Esophagus muscularis mucosa (tissue), 4 donors: ENCODE results near the gene ZNF438. TPM values are rescaled to one million over a fixed set of nuclear protein-coding genes. Genes with fewer than 3 reads are reported as not detected.

Source experiments
- DNase-seq: peaks from one replicate; pipeline ENCODE4 v3.0.0-alpha.2; 2017; ENCODE audit errors: extremely low spot score
- H3K27ac ChIP-seq, 4 donors: fragments of 200-600 bp; sonication (generic); replicated peaks in 1 of 4; 1 replicate in 3 of 4; 2 replicates in 1 of 4; pipeline ENCODE4 v1.5.1; 2016 to 2019; ENCODE audit warnings: mild to moderate bottlenecking in 1 of 4
- H3K27me3 ChIP-seq, 4 donors: fragments of 200-600 bp; sonication (generic); one replicate each; pipeline versions ENCODE4 v1.5.1 to v1.6.0; 2016 to 2019
- H3K36me3 ChIP-seq, 4 donors: fragments of 200-600 bp; sonication (generic); one replicate each; pipeline ENCODE4 v1.5.1; 2016 to 2019
- H3K4me1 ChIP-seq, 4 donors: fragments of 200-600 bp; sonication (generic); one replicate each; pipeline ENCODE4 v1.5.1; 2016 to 2019
- H3K4me3 ChIP-seq, 4 donors: fragments of 200-600 bp; sonication (generic); 1 replicate in 2 of 4; 2 replicates in 2 of 4; pipeline ENCODE4 v1.5.1; 2016 to 2019; ENCODE audit warnings: mild to moderate bottlenecking in 4 of 4, moderate library complexity in 1 of 4
- H3K9me3 ChIP-seq, 4 donors: fragments of 200-600 bp; sonication (generic); 1 replicate in 3 of 4; 2 replicates in 1 of 4; pipeline ENCODE4 v1.5.1; 2016 to 2019
- CTCF ChIP-seq, 3 experiments: fragments of 200-600 bp in 2 of 3; fragments of 450-650 bp in 1 of 3; sonication (generic) in 2 of 3; IDR thresholded peaks; one replicate each; pipeline ENCODE4 v1.5.1; 2017 to 2019; ENCODE audit warnings: antibody characterized with exemption in 3 of 3, mild to moderate bottlenecking in 2 of 3, moderate library complexity in 1 of 3
- EP300 ChIP-seq: sonication (generic); formaldehyde crosslinking; IDR thresholded peaks from one replicate; pipeline ENCODE4 v1.6.1; 2017; ENCODE audit warnings: antibody characterized with exemption
- POLR2A ChIP-seq: fragments of 450-650 bp; IDR thresholded peaks from one replicate; pipeline ENCODE4 v1.6.1; 2017; ENCODE audit warnings: antibody characterized with exemption, moderate library complexity, mild to moderate bottlenecking, low read depth
- POLR2AphosphoS5 ChIP-seq, 2 donors: sonication (generic); formaldehyde crosslinking; IDR thresholded peaks; one replicate each; pipeline ENCODE4 v1.6.1; 2017; ENCODE audit warnings: antibody characterized with exemption in 2 of 2
- WGBS: methylation state at CpG from one replicate; pipeline ENCODE4 v1.1.5; 2018; 5-methylcytosine and 5-hydroxymethylcytosine counted together
- intact Hi-C: fragments of 100-400 bp; cut with DNase I; formaldehyde crosslinking; loops from one replicate; pipeline ENCODE4 v1.15.1; 2023
- total RNA-seq, 4 donors: library from RNA; depleted of rRNA; stranded (reverse); fragments of >200 nt; gene quantifications; one replicate each; pipeline versions ENCODE4 v1.1.0 to v1.2.1, GENCODE V29; 2016

The ZNF438 gene
- total RNA-seq, 4 donors from 2014 or later: 11.0 to 11.6 (median 11.3) TPM

- Histone ChIP-seq H3K36me3 (no peaks in the 10 kb centered on the region), H3K27me3 (no peaks in the 10 kb centered on the region), H3K4me3 (no peak overlapping the region), H3K9me3 (no peaks in the 10 kb centered on the region), H3K4me1 (peaks cover 0 to 7% (median 5%) of the 10 kb centered on the region in 4 donors), H3K27ac (peak overlapping the region in 3 of 4 donors; percentile 4 to 58 (median 11))
- intact Hi-C loops: no loop called here
- WGBS: 82% methylated on average over 7 of the region's 7 CpGs
- no peak for DNase-seq
- TF ChIP-seq POLR2AphosphoS5 (IDR thresholded peaks at IDR 0.05): no peak
- TF ChIP-seq EP300: no peak
These were observed 166.3 kb downstream of the ZNF438 start for GRCh38 chr10:30865141-30865926.

DNA sequence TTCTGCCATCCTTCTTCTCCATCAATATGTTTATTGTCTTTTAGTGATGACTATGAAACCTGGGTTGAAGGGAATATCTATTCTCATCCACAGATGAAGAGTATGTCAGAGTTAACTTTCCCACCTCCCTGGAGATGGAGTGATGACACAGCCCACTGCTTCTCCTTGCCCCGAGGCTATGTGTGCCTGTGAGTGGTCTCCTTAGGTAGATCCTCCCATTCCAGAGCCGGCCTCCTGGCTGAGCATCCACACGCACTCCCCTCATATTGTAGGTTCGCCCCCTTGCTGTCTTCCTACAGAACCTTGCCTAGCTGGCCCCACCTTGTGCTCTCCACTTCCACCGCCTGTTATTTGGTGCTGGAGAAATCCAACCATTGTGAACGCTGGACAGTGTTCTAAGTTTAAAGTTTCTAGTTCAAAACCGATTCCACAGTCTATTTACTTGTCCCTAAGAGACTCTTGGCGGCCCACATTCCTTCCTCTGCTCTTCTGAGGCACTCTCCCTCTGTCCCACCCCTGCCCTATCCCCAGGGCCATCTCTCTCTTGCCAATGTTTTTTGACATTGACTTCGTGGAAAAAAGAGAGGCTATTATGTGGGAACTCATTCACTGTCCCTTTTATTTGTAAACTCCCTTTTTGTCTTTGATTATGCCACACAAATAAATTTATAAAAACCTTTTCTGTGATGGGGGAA, 168.0 kb downstream of the ZNF438 start:
- Histone ChIP-seq H3K9me3 (no peaks in the 10 kb centered on the region), H3K4me1 (peaks cover 7 to 15% (median 11%) of the 10 kb centered on the region in 4 donors), H3K4me3 (no peak overlapping the region), H3K27ac (peak overlapping the region; percentile 43 to 58 (median 50)), H3K36me3 (no peaks in the 10 kb centered on the region), H3K27me3 (no peaks in the 10 kb centered on the region)
- TF ChIP-seq POLR2AphosphoS5 (IDR thresholded peaks at IDR 0.05): no peak
- no peak for TF ChIP-seq POLR2A
- TF ChIP-seq EP300: no peak
- TF ChIP-seq CTCF (IDR thresholded peaks at IDR 0.05): no peak
- no peak for DNase-seq
- WGBS: 86% methylated on average over 9 of the region's 9 CpGs
- intact Hi-C loops: no loop called here

- TF ChIP-seq POLR2AphosphoS5 (IDR thresholded peaks at IDR 0.05) (peak in 1 of 2 donors; percentile 36), EP300 (no peak)
- Histone ChIP-seq H3K27me3 (no peaks in the 10 kb centered on the region), H3K4me1 (peaks cover 11 to 25% (median 22%) of the 10 kb centered on the region in 4 donors), H3K9me3 (no peaks in the 10 kb centered on the region), H3K36me3 (no peaks in the 10 kb centered on the region), H3K27ac (peak overlapping the region; percentile 25 to 56 (median 46)), H3K4me3 (no peak overlapping the region)
- WGBS: 48% methylated on average over 2 of the region's 2 CpGs
- DNase-seq: no peak
- intact Hi-C loops: no loop called here
These were observed 169.2 kb downstream of the ZNF438 start for GRCh38 chr10:30862486-30862885.

DNA sequence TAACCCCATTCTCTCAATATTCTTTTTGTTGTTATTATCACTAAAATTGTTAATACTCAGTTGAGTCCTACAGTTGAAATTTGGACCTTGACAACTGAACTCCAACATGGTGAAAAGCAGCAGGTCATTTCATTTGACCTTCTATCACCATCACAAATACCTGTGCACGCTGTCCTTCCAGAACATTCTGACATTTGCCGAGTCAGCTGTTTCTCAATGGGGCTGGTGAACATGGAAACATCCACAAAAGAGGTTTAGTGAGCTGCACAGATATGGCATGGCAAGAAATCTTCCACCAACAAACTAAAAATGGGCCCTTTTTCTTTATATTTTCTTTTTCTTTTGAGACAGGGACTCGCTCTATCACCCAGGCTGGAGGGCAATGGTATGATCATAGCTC, 169.7 kb downstream of the ZNF438 start:
- TF ChIP-seq POLR2A: no peak
- no peak for TF ChIP-seq CTCF (IDR thresholded peaks at IDR 0.05)
- TF ChIP-seq POLR2AphosphoS5 (IDR thresholded peaks at IDR 0.05): no peak
- no peak for TF ChIP-seq EP300
- Histone ChIP-seq H3K9me3 (no peaks in the 10 kb centered on the region), H3K27me3 (no peaks in the 10 kb centered on the region), H3K4me1 (peaks cover 11 to 30% (median 25%) of the 10 kb centered on the region in 4 donors), H3K36me3 (no peaks in the 10 kb centered on the region), H3K27ac (peak overlapping the region in 3 of 4 donors; percentile 25 to 56 (median 47)), H3K4me3 (no peak overlapping the region)
- whole genome bisulfite sequencing: 96% methylated on average over 3 of the region's 3 CpGs
- DNase-seq: no peak
- intact Hi-C loops: no loop called here

- no peak overlapping the region for H3K4me3 ChIP-seq
- no peak for TF ChIP-seq POLR2A
- no peak for TF ChIP-seq CTCF (IDR thresholded peaks at IDR 0.05)
- TF ChIP-seq EP300: no peak
- no peak for TF ChIP-seq POLR2AphosphoS5 (IDR thresholded peaks at IDR 0.05)
- no peaks in the 10 kb centered on the region for H3K9me3 ChIP-seq
- no peaks in the 10 kb centered on the region for H3K36me3 ChIP-seq
- no peaks in the 10 kb centered on the region for H3K27me3 ChIP-seq
- peaks cover 11 to 30% (median 25%) of the 10 kb centered on the region in 4 donors for H3K4me1 ChIP-seq
- intact Hi-C loops: no loop called here
- 80% methylated on average over 1 of the region's 1 CpG for WGBS
- no peak overlapping the region for H3K27ac ChIP-seq
- no peak for DNase-seq
These were observed 170.4 kb downstream of the ZNF438 start for GRCh38 chr10:30861221-30861620.
